WERI-Rb-1 (cell line): ENCODE data around the gene EFCAB8.

ENCODE experiments used
- DNase-seq: peaks from one replicate; pipeline ENCODE4 v3.0.0-alpha.2; 2020
- H3K27ac ChIP-seq: fragments of 250-450 bp; sonication (Bioruptor Pico); 2 replicates; pipeline ENCODE4 v1.5.1; 2020; ENCODE audit warnings: mild to moderate bottlenecking, moderate library complexity
- H3K27me3 ChIP-seq: fragments of 250-450 bp; sonication (Bioruptor Pico); 2 replicates; pipeline ENCODE4 v1.5.1; 2021; ENCODE audit warnings: mild to moderate bottlenecking, low read depth, moderate library complexity; ENCODE audit not compliant: insufficient read depth, severe bottlenecking
- H3K36me3 ChIP-seq: fragments of 250-450 bp; sonication (Bioruptor Pico); 2 replicates; pipeline ENCODE4 v1.5.1; 2020; ENCODE audit warnings: mild to moderate bottlenecking, moderate library complexity
- H3K4me3 ChIP-seq: 2 replicates; pipeline ENCODE4 v1.5.1; 2011; ENCODE audit warnings: low read depth, mild to moderate bottlenecking, control low read depth, low read length
- H3K9me3 ChIP-seq: fragments of 250-450 bp; sonication (Bioruptor Pico); 2 replicates; pipeline ENCODE4 v1.5.1; 2021; ENCODE audit warnings: mild to moderate bottlenecking, moderate library complexity; ENCODE audit not compliant: severe bottlenecking
- TF ChIP-seq, protein P1 (sequence below): IDR thresholded peaks from 2 replicates; pipeline ENCODE4 v1.5.1; 2011; ENCODE audit warnings: low read depth, mild to moderate bottlenecking, control low read depth, inconsistent platforms, low read length

EFCAB8 gene

DNA sequence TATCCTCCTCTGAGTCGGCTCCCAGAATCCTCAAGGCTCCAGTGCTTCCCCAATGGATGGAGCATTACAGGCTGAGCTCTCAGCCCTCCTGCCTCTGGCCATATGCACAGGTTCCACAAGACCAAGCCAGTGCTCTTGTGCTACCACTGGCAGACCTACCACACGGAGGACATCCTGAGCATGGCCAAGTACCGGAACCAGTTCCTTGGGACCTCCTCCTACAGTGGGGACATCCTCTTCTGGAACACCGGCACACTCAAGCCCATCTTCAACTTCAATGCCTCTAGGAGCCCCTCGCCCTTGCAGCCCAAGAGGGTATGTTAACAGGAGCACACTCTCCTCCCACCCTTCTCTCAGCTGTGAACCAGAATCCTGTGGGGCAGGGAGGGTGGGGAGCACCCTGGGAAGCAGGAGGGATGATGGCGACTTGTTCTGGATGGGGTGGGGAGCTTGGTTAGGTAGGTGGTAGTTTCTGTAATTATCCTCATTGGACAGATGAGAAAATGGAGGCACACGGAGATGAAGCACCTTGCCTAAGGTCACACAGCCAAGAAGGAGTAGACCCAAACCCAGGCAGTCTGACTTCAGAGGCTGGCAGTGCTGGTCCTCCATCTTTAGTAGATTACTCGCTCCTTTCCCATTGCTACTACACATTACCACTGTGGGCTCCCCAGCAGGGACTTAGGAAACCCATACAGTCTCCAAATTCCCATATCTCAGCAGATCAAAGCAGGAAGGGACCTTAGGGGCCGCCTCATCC lies 58.6 kb downstream of the EFCAB8 start:
- Histone ChIP-seq H3K9me3 (peaks cover 7% of the 10 kb centered on the region), H3K4me3 (no peak overlapping the region), H3K27ac (no peak overlapping the region), H3K36me3 (no peaks in the 10 kb centered on the region), H3K27me3 (no peaks in the 10 kb centered on the region)
- no peak for DNase-seq
- TF ChIP-seq, protein P1, sequence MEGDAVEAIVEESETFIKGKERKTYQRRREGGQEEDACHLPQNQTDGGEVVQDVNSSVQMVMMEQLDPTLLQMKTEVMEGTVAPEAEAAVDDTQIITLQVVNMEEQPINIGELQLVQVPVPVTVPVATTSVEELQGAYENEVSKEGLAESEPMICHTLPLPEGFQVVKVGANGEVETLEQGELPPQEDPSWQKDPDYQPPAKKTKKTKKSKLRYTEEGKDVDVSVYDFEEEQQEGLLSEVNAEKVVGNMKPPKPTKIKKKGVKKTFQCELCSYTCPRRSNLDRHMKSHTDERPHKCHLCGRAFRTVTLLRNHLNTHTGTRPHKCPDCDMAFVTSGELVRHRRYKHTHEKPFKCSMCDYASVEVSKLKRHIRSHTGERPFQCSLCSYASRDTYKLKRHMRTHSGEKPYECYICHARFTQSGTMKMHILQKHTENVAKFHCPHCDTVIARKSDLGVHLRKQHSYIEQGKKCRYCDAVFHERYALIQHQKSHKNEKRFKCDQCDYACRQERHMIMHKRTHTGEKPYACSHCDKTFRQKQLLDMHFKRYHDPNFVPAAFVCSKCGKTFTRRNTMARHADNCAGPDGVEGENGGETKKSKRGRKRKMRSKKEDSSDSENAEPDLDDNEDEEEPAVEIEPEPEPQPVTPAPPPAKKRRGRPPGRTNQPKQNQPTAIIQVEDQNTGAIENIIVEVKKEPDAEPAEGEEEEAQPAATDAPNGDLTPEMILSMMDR: no peak

GRCh38 chr20:32918296-32918695 lies 59.6 kb downstream of the EFCAB8 start:
- Histone ChIP-seq H3K4me3 (no peak overlapping the region), H3K36me3 (no peaks in the 10 kb centered on the region), H3K9me3 (peaks cover 7% of the 10 kb centered on the region), H3K27me3 (no peaks in the 10 kb centered on the region), H3K27ac (no peak overlapping the region)
- DNase-seq: no peak
- TF ChIP-seq, protein P1: no peak

- H3K27ac ChIP-seq: no peak overlapping the region
- peaks cover 7% of the 10 kb centered on the region for H3K9me3 ChIP-seq
- H3K27me3 ChIP-seq: no peaks in the 10 kb centered on the region
- no peak for DNase-seq
- H3K4me3 ChIP-seq: no peak overlapping the region
- TF ChIP-seq, protein P1: no peak
- H3K36me3 ChIP-seq: no peaks in the 10 kb centered on the region
Observed at GRCh38 chr20:32918751-32919150, 60.0 kb downstream of the EFCAB8 start.

- Histone ChIP-seq H3K27ac (no peak overlapping the region), H3K36me3 (no peaks in the 10 kb centered on the region), H3K9me3 (peaks cover 7% of the 10 kb centered on the region), H3K4me3 (no peak overlapping the region), H3K27me3 (no peaks in the 10 kb centered on the region)
- TF ChIP-seq, protein P1: no peak
- no peak for DNase-seq
Observed at GRCh38 chr20:32920066-32920465, 61.3 kb downstream of the EFCAB8 start.

DNA sequence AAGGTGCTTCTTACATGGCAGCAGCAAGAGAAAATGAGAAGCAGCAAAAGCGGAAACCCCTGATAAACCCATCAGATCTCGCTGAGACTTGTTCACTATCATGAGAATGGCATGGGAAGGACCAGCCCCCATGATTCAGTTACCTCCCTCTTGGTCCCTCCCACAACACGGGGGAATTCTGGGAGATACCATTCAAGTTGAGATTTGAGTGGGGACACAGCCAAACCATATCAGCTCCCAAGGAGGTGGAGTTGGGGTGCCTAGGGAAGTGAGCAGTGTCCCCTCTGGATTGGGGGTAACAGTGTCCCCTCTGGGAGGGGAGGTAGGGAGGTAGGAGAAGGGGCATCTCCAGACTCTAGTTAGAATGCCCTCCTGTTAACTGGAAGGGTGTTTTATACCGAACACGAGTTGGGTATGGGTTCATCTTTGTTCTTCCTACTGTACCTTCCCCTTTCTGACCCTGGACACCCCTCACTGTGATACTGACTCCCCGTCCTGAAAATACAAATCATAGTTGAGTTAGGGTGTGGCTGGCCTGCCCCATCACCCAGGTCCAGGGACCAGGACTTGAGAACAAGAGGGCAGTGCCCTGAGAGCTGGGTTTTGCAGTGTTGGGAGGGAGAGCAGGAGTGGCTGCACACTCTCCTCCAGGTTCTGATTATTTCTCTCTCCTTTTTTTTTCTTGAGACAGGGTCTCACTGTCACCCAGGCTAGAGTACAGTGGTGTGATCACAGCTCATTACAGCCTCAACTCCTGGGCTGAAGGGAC lies 62.0 kb downstream of the EFCAB8 start:
- Histone ChIP-seq H3K4me3 (no peak overlapping the region), H3K27me3 (no peaks in the 10 kb centered on the region), H3K9me3 (peaks cover 5% of the 10 kb centered on the region), H3K36me3 (no peaks in the 10 kb centered on the region), H3K27ac (no peak overlapping the region)
- TF ChIP-seq, protein P1: no peak
- DNase-seq: no peak
